Activated CD8-positive, alpha-beta T cell treated with anti-CD3 and anti-CD28 coated beads for 36 hours (primary cell): ENCODE data around the gene USP9X. TPM values are rescaled to one million over a fixed set of nuclear protein-coding genes. Genes with fewer than 3 reads are reported as not detected.
"Not testable (repeated sequence)": the region's sequence is repeated elsewhere in the genome, so short reads cannot be mapped to it uniquely, and the experiment has no call there.

Experiments
- ATAC-seq: fragments of 200-7000 bp; cut with Tn5 transposase; one replicate; pipeline ENCODE4 v1.10.0; 2021; ENCODE audit warnings: mild to moderate bottlenecking, moderate library complexity
- CTCF ChIA-PET: fragments of 350-600 bp; sonication (Branson Sonifier 250); formaldehyde crosslinking; loops from one replicate; lab custom pipeline; 2021; ENCODE audit warnings: antibody characterized with exemption; lab: Charles Lee
- POLR2A ChIA-PET: fragments of 350-600 bp; sonication (Branson Sonifier 250); formaldehyde crosslinking; loops from one replicate; lab custom pipeline; 2021; ENCODE audit warnings: antibody characterized with exemption; lab: Charles Lee
- DNase-seq: peaks from one replicate; pipeline ENCODE4 v3.0.0-alpha.2; 2020
- H3K27ac Mint-ChIP-seq: one replicate; pipeline ENCODE4 v1.8.0; 2021; ENCODE audit warnings: mild to moderate bottlenecking, mixed read lengths
- H3K27me3 Mint-ChIP-seq: one replicate; pipeline ENCODE4 v1.8.0; 2021; ENCODE audit warnings: mixed read lengths
- H3K36me3 Mint-ChIP-seq: one replicate; pipeline ENCODE4 v1.8.0; 2021; ENCODE audit warnings: low read depth, mixed read lengths
- H3K4me1 Mint-ChIP-seq: one replicate; pipeline ENCODE4 v1.8.0; 2021; ENCODE audit warnings: low read depth, mixed read lengths
- H3K4me3 Mint-ChIP-seq: one replicate; pipeline ENCODE4 v1.8.0; 2021; ENCODE audit warnings: mild to moderate bottlenecking, moderate library complexity, mixed read lengths
- H3K9me3 Mint-ChIP-seq: one replicate; pipeline ENCODE4 v1.8.0; 2021; ENCODE audit warnings: mixed read lengths
- CTCF ChIP-seq: fragments of 200-600 bp; IDR thresholded peaks from one replicate; pipeline ENCODE4 v1.8.0; 2022; ENCODE audit warnings: antibody characterized with exemption, mild to moderate bottlenecking
- intact Hi-C: fragments of 100-400 bp; cut with micrococcal nuclease; formaldehyde crosslinking; loops from one replicate; pipeline ENCODE4 v1.10.0; 2022
- total RNA-seq, 2 experiments: library from RNA; stranded (reverse); gene quantifications; one replicate each; pipeline ENCODE4 v1.2.3, GENCODE V29; 2021

The USP9X gene
- total RNA-seq, 2 experiments from 2014 or later = 58.7 to 60.5 TPM

- Mint-ChIP-seq H3K36me3 (peaks cover 6% of the 10 kb centered on the region), H3K27ac (no peak overlapping the region), H3K9me3 (no peaks in the 10 kb centered on the region), H3K4me3 (no peak overlapping the region), H3K27me3 (no peaks in the 10 kb centered on the region), H3K4me1 (peaks cover 62% of the 10 kb centered on the region)
- POLR2A ChIA-PET = interaction anchor here (0.9 to 1.1 kb wide), 3 partner anchors 9 to 19 kb away, joined by 3 to 4 read pairs (median 3); partner anchors contain the start of gene USP9X
- intact Hi-C loops = no loop called here
- ATAC-seq (no peak), DNase-seq (no peak)
- no peak for TF ChIP-seq CTCF
- CTCF ChIA-PET = interaction anchor here (2.9 kb wide), 1 partner anchor 19 kb away, joined by 13 read pairs; no protein-coding TSS in a partner anchor
These were observed 11.2 kb downstream of the USP9X start for GRCh38 chrX:41096339-41096955.

DNA sequence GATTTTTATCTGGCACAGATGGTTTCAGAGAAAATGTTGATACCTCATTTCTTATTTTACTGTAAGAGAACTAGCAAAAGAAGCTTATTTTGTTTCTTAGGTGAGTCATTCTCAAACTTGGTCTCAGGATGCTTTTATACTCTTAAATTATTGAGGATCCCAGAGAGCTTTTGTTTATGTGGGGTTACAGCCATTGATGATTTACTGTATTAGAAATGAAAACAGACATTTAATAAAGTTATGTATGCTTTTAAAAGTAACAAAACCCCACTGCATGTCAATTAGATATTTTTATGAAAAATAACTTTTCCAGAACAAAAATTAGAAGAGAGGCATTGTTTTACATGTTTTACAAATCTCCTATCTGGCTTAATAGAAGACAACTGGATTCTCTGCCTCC lies 12.1 kb downstream of the USP9X start:
- Mint-ChIP-seq H3K4me3 (no peak overlapping the region), H3K27me3 (no peaks in the 10 kb centered on the region), H3K36me3 (peaks cover 11% of the 10 kb centered on the region), H3K4me1 (peaks cover 57% of the 10 kb centered on the region), H3K9me3 (no peaks in the 10 kb centered on the region), H3K27ac (peak overlapping the region; percentile 46)
- no peak for TF ChIP-seq CTCF
- no peak for DNase-seq
- intact Hi-C loops = no loop called here
- no peak for ATAC-seq
- POLR2A ChIA-PET = interaction anchor here (0.9 kb wide), 1 partner anchor 12 kb away, joined by 3 read pairs; the partner anchor contains the start of gene USP9X
- CTCF ChIA-PET = interaction anchor here (1.6 to 2.9 kb wide), 2 partner anchors 11 to 18 kb away, joined by 4 to 13 read pairs; no protein-coding TSS in a partner anchor

DNA sequence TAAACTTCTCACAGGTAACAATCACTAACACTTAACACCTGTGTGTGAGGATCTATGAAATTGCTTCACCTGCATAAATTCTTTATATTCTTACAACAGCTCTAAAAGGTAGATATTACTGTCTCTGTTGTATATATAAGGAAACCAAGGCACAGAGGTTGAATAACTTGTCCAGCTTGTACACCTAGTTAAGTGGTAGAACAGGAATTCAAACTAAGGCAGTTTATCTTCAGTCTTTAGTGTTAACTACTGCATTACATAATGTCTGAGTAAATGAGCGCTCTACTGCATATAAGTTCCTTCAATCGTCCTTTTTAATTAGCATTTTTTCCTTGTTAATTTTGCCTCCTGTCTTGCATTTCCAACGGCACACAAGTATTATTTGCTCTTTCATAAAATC lies 15.0 kb downstream of the USP9X start:
- Mint-ChIP-seq H3K4me1 (peaks cover 50% of the 10 kb centered on the region), H3K27ac (no peak overlapping the region), H3K9me3 (no peaks in the 10 kb centered on the region), H3K27me3 (no peaks in the 10 kb centered on the region), H3K36me3 (peaks cover 10% of the 10 kb centered on the region), H3K4me3 (no peak overlapping the region)
- ChIA-PET POLR2A (interaction anchor here (1.3 to 1.6 kb wide), 2 partner anchors 10 to 12 kb away, joined by 3 to 5 read pairs; no protein-coding TSS in a partner anchor), CTCF (interaction anchor here (1.2 to 1.6 kb wide), 2 partner anchors 14 to 15 kb away, joined by 3 to 5 read pairs; partner anchors contain the start of gene USP9X)
- intact Hi-C loops = no loop called here
- no peak for ATAC-seq
- no peak for TF ChIP-seq CTCF
- DNase-seq = no peak

DNA sequence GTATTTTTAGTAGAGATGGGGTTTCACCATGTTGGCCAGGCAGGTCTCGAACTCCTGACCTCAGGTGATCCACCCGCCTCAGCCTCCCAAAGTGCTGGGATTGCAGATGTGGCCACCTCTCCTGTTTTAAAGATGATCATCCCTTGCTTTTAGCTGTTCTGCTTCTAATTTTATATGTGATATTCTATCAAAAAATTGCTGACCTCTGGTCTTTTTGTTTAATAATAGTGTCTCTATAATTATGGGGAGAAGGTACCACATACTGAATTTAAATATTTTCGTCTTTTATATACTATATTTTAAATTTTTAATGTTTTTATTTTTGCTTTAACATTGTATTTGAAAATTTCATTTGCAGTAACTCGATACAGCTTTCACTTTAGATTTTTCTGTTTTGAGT lies 15.6 kb downstream of the USP9X start:
- H3K9me3 Mint-ChIP-seq = no peaks in the 10 kb centered on the region
- ChIA-PET POLR2A (no interaction called here), CTCF (interaction anchor here (1.2 kb wide), 1 partner anchor 14 kb away, joined by 3 read pairs; no protein-coding TSS in a partner anchor)
- DNase-seq (no peak), ATAC-seq (no peak)
- H3K27me3 Mint-ChIP-seq = no peaks in the 10 kb centered on the region
- H3K4me1 Mint-ChIP-seq = peaks cover 50% of the 10 kb centered on the region
- intact Hi-C loops = no loop called here
- TF ChIP-seq CTCF = no peak
- no peak overlapping the region for H3K27ac Mint-ChIP-seq
- no peak overlapping the region for H3K4me3 Mint-ChIP-seq
- H3K36me3 Mint-ChIP-seq = peaks cover 10% of the 10 kb centered on the region

DNA sequence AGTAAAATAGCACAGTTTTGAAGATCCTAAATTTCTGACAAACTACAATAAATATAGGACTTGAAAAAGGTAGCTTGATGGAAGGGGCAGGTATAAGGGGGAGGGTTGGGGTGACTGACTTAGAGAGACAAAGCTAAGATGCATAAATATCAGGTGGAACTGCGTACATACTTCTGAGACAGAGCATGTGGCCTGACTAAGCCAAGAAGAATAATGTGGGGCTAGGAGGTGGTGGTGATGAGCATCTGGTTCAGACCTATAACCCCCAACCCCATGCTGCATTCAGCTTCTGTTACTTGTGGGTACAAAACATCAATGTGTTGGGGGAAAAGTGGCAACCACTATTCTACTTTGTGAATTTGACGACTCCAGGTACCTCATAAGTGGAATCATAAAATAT lies 19.8 kb downstream of the USP9X start:
- no peaks in the 10 kb centered on the region for H3K27me3 Mint-ChIP-seq
- peaks cover 52% of the 10 kb centered on the region for H3K4me1 Mint-ChIP-seq
- peaks cover 5% of the 10 kb centered on the region for H3K9me3 Mint-ChIP-seq
- H3K27ac Mint-ChIP-seq = peak overlapping the region; percentile 46
- ChIA-PET POLR2A (interaction anchor here (0.7 to 0.9 kb wide), 2 partner anchors 20 to 40 kb away, joined by 4 to 5 read pairs; partner anchors contain the start of gene USP9X), CTCF (interaction anchor here (1.3 kb wide), 1 partner anchor 10 kb away, joined by 8 read pairs; no protein-coding TSS in a partner anchor)
- no peak overlapping the region for H3K4me3 Mint-ChIP-seq
- DNase-seq (no peak), ATAC-seq (no peak)
- no peak for TF ChIP-seq CTCF
- intact Hi-C loops = no loop called here
- H3K36me3 Mint-ChIP-seq = peaks cover 14% of the 10 kb centered on the region

GRCh38 chrX:41106257-41106656 lies 21.0 kb downstream of the USP9X start:
- POLR2A ChIA-PET = interaction anchor here (1.1 kb wide), 1 partner anchor 10 kb away, joined by 3 read pairs; no protein-coding TSS in a partner anchor
- not testable (repeated sequence) for ATAC-seq, DNase-seq

More at GRCh38 chrX:41106257-41106656, 21.0 kb downstream of the USP9X start:
- H3K27ac Mint-ChIP-seq, H3K27me3 Mint-ChIP-seq, intact Hi-C loops, CTCF ChIA-PET, H3K9me3 Mint-ChIP-seq, H3K4me3 Mint-ChIP-seq: not testable (repeated sequence)
- Mint-ChIP-seq H3K36me3 (peaks cover 14% of the 10 kb centered on the region), H3K4me1 (peaks cover 60% of the 10 kb centered on the region)
